OCI-LY1 (cell line): Measurements from ENCODE around the gene CRISP1.
"Not testable (repeated sequence)": the region's sequence is repeated elsewhere in the genome, so short reads cannot be mapped to it uniquely, and the experiment has no call there.

ENCODE experiments used
- H2AFZ ChIP-seq: fragments of 200-600 bp; sonication (generic), shearing (Covaris generic); 2 replicates; pipeline ENCODE4 v1.6.0; 2014; ENCODE audit warnings: antibody characterized with exemption, mild to moderate bottlenecking, low read length
- H3F3A ChIP-seq: fragments of 200-600 bp; sonication (generic), shearing (Covaris generic); 2 replicates; pipeline ENCODE4 v1.6.0; 2014; ENCODE audit warnings: mild to moderate bottlenecking, antibody characterized with exemption, low read length, moderate library complexity; ENCODE audit not compliant: insufficient read depth
- H3K27ac ChIP-seq: fragments of 200-600 bp; sonication (generic); 2 replicates; pipeline ENCODE4 v1.5.1; 2014; ENCODE audit warnings: low read length, mixed run types, mild to moderate bottlenecking, low read depth; ENCODE audit not compliant: poor library complexity, severe bottlenecking
- H3K27me3 ChIP-seq: fragments of 200-600 bp; sonication (generic); 2 replicates; pipeline ENCODE4 v1.6.0; 2014; ENCODE audit warnings: antibody characterized with exemption, mild to moderate bottlenecking, low read length, moderate library complexity; ENCODE audit not compliant: insufficient read depth
- H3K36me3 ChIP-seq: fragments of 200-600 bp; sonication (generic); 2 replicates; pipeline ENCODE4 v1.6.1; 2014; ENCODE audit warnings: mild to moderate bottlenecking, antibody characterized with exemption, low read length, moderate library complexity, mixed read lengths; ENCODE audit not compliant: insufficient read depth
- H3K4me1 ChIP-seq: fragments of 200-600 bp; sonication (generic); 2 replicates; pipeline ENCODE4 v1.5.1; 2014; ENCODE audit warnings: mild to moderate bottlenecking, low read length, moderate library complexity; ENCODE audit not compliant: insufficient read depth, severe bottlenecking
- H3K4me2 ChIP-seq: fragments of 200-600 bp; sonication (generic), shearing (Covaris generic); 2 replicates; pipeline ENCODE4 v1.6.1; 2014; ENCODE audit warnings: low read length
- H3K4me3 ChIP-seq: fragments of 200-600 bp; sonication (generic); 2 replicates; pipeline ENCODE4 v1.5.1; 2014; ENCODE audit warnings: low read length, low read depth, mild to moderate bottlenecking, mixed read lengths; ENCODE audit not compliant: poor library complexity, severe bottlenecking
- H3K79me2 ChIP-seq: fragments of 200-600 bp; shearing (Covaris generic); 2 replicates; pipeline ENCODE4 v1.6.1; 2016; ENCODE audit warnings: mixed run types, low read length, mixed read lengths; ENCODE audit not compliant: insufficient read depth
- H3K9ac ChIP-seq: fragments of 200-600 bp; sonication (generic), shearing (Covaris generic); 2 replicates; pipeline ENCODE4 v1.6.1; 2014; ENCODE audit warnings: mild to moderate bottlenecking, low read length, mixed read lengths
- H3K9me2 ChIP-seq: fragments of 200-600 bp; sonication (generic), shearing (Covaris generic); 2 replicates; pipeline ENCODE4 v1.6.1; 2014; ENCODE audit warnings: low read depth, mild to moderate bottlenecking, low read length, mixed read lengths
- H3K9me3 ChIP-seq: fragments of 200-600 bp; shearing (Covaris generic); 2 replicates; pipeline ENCODE4 v1.6.1; 2014; ENCODE audit warnings: low read length, mixed read lengths
- H4K20me1 ChIP-seq: fragments of 200-600 bp; sonication (generic), shearing (Covaris generic); 2 replicates; pipeline ENCODE4 v1.6.0; 2016; ENCODE audit warnings: mild to moderate bottlenecking, low read length; ENCODE audit not compliant: insufficient read depth
- CTCF ChIP-seq: fragments of 200-600 bp; sonication (generic), shearing (Covaris generic); IDR thresholded peaks from 2 replicates; pipeline ENCODE4 v1.5.1; 2017; ENCODE audit warnings: mild to moderate bottlenecking, antibody characterized with exemption, low read length, moderate library complexity, mixed read lengths
- EZH2 ChIP-seq: fragments of 200-600 bp; sonication (generic), shearing (Covaris generic); IDR thresholded peaks from 2 replicates; pipeline ENCODE4 v1.8.0; 2017; ENCODE audit warnings: borderline replicate concordance, mixed run types, mild to moderate bottlenecking, antibody characterized with exemption, low read length, moderate library complexity, mixed read lengths

Gene CRISP1

GRCh38 chr6:49805246-49805645 is 61.1 kb downstream of the CRISP1 start:
- H3K9me3 ChIP-seq: no peaks in the 10 kb centered on the region
- H3K4me1 ChIP-seq: no peaks in the 10 kb centered on the region
- H3K4me2 ChIP-seq: no peak overlapping the region
- H3F3A ChIP-seq: no peaks in the 10 kb centered on the region
- no peak overlapping the region for H2AFZ ChIP-seq
- no peaks in the 10 kb centered on the region for H3K27me3 ChIP-seq
- no peak overlapping the region for H3K9ac ChIP-seq
- H3K4me3 ChIP-seq: no peak overlapping the region
- no peaks in the 10 kb centered on the region for H3K9me2 ChIP-seq
- H3K79me2 ChIP-seq: no peaks in the 10 kb centered on the region
- no peak for TF ChIP-seq EZH2
- no peak for TF ChIP-seq CTCF
- H3K36me3 ChIP-seq: no peaks in the 10 kb centered on the region
- no peaks in the 10 kb centered on the region for H4K20me1 ChIP-seq
- no peak overlapping the region for H3K27ac ChIP-seq

GRCh38 chr6:49801525-49801924 is 64.8 kb downstream of the CRISP1 start:
- Histone ChIP-seq H3K4me3 (no peak overlapping the region), H3K4me2 (no peak overlapping the region), H3K9ac (no peak overlapping the region), H3K9me2 (no peaks in the 10 kb centered on the region), H4K20me1 (no peaks in the 10 kb centered on the region), H3F3A (no peaks in the 10 kb centered on the region), H2AFZ (no peak overlapping the region), H3K4me1 (no peaks in the 10 kb centered on the region), H3K27ac (no peak overlapping the region), H3K27me3 (no peaks in the 10 kb centered on the region), H3K36me3 (no peaks in the 10 kb centered on the region), H3K9me3 (no peaks in the 10 kb centered on the region), H3K79me2 (no peaks in the 10 kb centered on the region)
- TF ChIP-seq EZH2: no peak

- no peaks in the 10 kb centered on the region for H3K9me2 ChIP-seq
- no peak overlapping the region for H2AFZ ChIP-seq
- no peaks in the 10 kb centered on the region for H3K9me3 ChIP-seq
- TF ChIP-seq CTCF (no peak), EZH2 (no peak)
- no peaks in the 10 kb centered on the region for H3K79me2 ChIP-seq
- H3K27me3 ChIP-seq: no peaks in the 10 kb centered on the region
- no peak overlapping the region for H3K27ac ChIP-seq
- no peaks in the 10 kb centered on the region for H3F3A ChIP-seq
- H3K4me2 ChIP-seq: no peak overlapping the region
- no peaks in the 10 kb centered on the region for H3K4me1 ChIP-seq
- no peaks in the 10 kb centered on the region for H3K36me3 ChIP-seq
- no peaks in the 10 kb centered on the region for H4K20me1 ChIP-seq
- H3K4me3 ChIP-seq: no peak overlapping the region
- H3K9ac ChIP-seq: no peak overlapping the region
Measured at GRCh38 chr6:49799090-49799489, 67.2 kb downstream of the CRISP1 start.

GRCh38 chr6:49796842-49797455 is 69.4 kb downstream of the CRISP1 start:
- not testable (repeated sequence) for H3F3A ChIP-seq, H2AFZ ChIP-seq, H3K79me2 ChIP-seq, H3K9me3 ChIP-seq, H3K4me1 ChIP-seq, H3K27ac ChIP-seq, H3K9me2 ChIP-seq, H3K36me3 ChIP-seq, H4K20me1 ChIP-seq, H3K27me3 ChIP-seq, H3K4me3 ChIP-seq, H3K4me2 ChIP-seq, H3K9ac ChIP-seq
